NCI-H2081 treated with DMSO at 0.1 percent for 48 hours (cell line): ENCODE results near the gene SAAL1.
A peak's percentile ranks its signal among the peaks of the same experiment; 100 is the strongest.

Experiments
- DNase-seq: peaks from one replicate; lab custom pipeline; 2025; lab: John Stamatoyannopoulos, UW

SAAL1 gene

DNA sequence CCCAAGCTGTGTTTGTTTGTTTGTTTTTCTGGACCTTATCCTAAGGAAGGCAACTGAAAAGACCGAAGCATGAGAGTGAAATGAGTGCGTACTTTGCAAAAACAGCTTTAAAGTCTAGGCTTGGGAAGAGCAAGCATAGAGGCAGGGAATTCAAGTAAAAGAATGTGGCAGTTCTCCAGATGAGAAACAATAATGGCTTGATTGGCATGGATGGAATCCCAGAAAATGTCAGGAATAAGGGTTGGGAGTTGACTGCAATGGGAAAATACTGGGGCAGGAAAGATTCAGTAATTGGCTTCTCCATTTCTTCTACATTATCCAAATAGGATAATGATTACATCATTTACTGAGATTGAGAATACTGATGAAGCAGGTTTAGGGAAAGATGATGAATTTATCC lies 17.5 kb downstream of the SAAL1 start:
- DNase-seq: no peak

- no peak for DNase-seq
Measured at GRCh38 chr11:18081551-18081950, 24.3 kb downstream of the SAAL1 start.

GRCh38 chr11:18080451-18080850 lies 25.4 kb downstream of the SAAL1 start:
- DNase-seq: no peak

DNA sequence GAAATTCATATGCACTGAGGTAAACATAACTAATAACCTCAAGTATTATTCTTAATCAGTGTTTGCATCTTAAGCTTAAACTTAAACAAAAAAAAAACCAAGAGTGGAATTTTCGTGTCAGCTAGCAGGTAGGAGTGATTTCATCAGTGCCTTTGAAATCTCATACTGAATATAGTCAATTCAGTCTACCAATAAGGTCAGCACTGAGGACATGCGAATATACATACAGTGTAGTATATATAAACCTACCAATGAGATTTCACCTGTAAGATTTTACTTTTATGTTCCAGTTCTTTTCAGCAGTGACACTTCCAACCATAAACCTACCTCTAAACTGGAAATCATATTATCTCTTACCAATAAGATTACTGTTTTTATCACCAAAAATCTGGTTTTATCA lies 27.0 kb downstream of the SAAL1 start:
- no peak for DNase-seq

DNA sequence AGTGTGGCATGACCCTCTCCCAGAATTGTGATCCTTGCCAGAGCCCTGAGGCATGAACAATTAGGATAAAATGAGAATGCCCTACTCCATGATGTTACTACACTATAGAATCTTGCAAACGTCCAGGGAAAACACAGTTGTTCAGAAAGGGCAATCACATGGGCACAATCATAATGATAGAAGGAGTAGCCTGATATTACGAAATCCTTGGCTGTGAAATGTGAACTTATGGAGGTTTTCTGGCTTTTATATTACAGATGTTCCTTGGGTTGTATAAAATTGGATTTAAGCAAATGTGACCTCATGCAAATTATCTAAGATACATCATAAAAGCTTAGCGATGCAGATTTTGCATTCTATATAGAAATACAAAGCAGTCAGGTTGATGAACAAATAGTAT lies 30.4 kb downstream of the SAAL1 start:
- no peak for DNase-seq

DNA sequence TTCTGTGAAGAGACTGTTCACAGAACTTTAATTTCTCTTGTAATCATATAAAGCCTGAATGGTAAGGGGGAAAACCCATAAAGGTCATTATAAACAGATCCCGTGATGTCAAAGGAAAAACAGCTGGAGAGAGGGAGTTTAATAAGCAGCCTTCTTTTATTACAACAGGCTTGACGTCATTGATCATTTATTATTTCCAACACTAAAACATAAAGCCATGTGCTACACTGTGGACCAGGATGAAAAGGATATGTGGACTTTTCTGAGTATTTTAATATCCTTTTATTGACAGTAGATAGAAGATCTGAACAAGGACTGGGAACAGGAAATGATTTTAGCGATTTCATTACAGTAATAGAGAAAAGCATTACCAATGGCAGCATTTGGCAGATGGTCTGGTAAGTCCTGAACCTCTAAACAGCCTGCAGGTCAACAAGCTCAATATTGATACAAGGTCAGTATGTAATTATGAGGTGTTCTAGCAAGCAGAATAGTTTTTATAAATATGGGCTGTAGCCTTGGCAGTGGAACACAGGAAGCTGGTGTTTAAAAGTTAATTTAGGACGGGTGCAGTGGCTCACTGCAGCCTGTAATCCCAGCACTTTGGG lies 34.7 kb downstream of the SAAL1 start:
- DNase-seq: peak; percentile 97

- DNase-seq: no peak
Measured at GRCh38 chr11:18067372-18067771, 38.5 kb downstream of the SAAL1 start.

DNA sequence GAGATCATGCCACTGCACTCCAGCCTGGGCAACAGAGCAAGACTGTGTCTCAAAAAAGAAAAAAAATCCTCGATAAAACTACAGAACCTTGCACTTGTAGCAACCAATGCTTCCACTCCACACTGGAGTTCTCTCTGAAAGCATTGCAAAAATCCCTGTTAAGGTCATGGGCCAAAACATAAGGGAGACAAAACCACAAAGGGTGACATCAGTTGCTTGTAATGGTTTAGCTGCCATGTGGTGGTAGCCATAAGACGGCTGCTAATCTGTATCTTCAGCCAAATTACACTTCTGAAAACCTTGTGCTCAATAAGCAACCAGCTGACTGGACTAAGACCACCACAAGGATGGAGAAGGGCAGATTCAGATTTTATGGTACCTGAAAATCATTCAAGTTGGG lies 39.3 kb downstream of the SAAL1 start:
- no peak for DNase-seq

GRCh38 chr11:18065572-18065971 lies 40.3 kb downstream of the SAAL1 start:
- DNase-seq: peak; percentile 93

- peak; percentile 95 for DNase-seq
Measured at GRCh38 chr11:18064450-18065054, 41.3 kb downstream of the SAAL1 start.

- peak; percentile 91 for DNase-seq
Measured at GRCh38 chr11:18063862-18064434, 41.9 kb downstream of the SAAL1 start.

DNA sequence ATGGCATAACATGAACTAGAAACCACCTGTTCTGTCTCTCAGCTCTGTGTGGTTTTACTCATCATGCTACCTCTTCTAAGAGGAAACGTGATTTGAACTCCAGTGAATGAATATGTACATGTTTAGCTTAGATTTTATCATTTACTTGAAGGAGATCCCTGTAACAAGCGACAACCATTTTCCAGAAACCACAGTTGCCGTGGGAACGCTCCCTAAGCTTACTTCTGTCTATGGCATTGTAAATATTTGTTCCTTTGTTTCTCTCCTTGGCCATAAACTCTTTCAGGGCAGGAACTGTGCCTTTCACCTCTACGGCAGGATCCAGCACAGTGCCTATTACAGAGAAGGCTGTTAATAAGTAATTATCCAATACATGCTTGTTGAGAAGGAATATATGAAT lies 42.8 kb downstream of the SAAL1 start:
- DNase-seq: peak; percentile 12

DNA sequence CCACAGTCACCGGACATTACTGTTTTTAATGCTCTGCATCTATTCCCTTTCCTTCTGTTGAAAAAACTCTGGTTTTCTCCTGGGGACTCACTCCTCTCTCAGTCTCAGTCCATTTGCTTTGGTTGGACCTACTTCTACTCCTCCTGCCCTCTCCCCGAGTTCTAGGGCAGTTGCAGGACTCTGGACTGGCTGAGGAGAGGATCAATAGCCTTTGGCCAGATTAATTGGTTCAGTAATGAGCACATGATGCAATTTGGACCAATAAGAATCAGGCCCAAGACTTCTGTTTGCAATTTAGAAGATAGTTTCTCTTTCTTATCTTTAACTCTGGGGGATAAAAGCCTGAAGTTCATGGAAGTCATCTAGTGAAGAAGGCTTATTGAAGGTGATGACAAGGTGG lies 44.5 kb downstream of the SAAL1 start:
- no peak for DNase-seq

DNA sequence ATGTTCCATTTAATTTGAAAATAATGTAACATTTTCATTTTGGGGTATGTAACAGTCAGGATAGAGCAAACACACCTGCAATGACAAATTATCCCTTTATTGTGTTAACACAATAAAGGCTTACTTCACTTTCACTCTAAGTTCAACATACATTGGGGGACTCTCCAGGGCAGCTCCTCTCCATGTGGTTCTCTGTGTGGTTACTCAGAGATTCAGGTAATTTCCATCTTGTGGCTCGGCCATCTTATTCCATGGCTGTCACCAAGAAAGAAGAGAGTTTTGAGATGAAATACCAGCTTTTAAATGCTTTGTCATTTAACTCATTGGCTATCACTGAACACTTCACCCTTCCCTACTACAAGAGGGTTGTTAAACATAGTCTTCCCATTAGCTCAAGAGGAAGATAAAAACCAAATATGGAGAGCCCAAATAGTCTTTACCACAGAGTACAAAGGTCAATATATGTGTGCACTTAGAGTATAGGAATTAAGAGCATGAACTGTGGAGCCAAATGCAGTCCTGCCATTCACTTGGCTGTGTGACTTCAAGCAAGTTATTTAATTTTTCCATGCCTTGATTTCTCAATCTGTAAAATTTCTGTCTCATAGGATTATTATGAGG lies 49.2 kb downstream of the SAAL1 start:
- DNase-seq: no peak

DNA sequence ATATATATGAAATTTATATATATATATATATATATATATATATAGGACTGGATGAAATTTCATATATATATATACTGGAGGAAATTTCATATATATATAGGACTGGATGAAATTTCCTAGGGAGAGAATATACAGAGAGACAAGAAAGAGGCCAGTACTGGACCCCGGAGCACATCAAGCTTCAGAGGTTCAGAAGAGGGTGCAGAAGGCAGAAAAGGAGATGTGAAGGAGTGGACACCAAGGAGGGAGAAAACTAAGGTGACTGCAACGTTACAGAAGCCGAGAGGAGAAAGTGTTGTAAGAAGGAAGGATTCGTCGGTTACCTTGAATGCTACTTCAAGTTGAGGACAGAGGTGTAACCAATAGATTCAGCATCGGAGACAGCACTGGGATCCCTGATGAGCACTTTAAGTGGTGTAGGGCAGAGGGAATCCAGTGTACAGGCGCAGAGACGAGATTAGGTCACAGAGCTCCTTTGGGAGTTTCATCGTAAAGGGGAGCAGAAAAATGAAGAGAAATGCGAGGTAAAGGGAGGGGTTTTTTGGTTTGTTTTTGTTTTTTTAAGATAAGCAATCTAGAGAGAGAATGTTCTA lies 51.3 kb downstream of the SAAL1 start:
- no peak for DNase-seq

DNA sequence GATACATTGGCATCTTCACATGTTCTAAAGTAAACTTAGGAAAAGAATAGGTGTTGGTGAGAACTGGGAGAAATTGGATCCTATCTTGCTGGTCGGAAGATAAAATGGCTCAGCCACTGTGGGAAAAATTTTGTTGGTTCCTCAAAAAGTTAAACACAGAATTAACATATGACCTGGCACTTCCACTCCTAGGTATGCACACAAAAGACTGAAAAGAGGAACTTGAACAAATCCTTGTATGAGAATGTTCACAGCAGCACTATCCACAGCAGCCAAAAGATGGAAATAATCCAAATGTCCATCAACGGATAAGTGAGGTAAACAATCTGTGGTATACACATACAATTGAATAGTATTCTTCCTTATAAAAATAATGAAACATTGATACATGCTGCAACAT lies 55.0 kb downstream of the SAAL1 start:
- no peak for DNase-seq

GRCh38 chr11:18046116-18046777 lies 59.6 kb downstream of the SAAL1 start, which contains the start of gene TPH1:
TPH1 (minus strand) TSS chr11:18046269; CDS start chr11:18040762, 5,507 bp downstream.
- DNase-seq: no peak

DNA sequence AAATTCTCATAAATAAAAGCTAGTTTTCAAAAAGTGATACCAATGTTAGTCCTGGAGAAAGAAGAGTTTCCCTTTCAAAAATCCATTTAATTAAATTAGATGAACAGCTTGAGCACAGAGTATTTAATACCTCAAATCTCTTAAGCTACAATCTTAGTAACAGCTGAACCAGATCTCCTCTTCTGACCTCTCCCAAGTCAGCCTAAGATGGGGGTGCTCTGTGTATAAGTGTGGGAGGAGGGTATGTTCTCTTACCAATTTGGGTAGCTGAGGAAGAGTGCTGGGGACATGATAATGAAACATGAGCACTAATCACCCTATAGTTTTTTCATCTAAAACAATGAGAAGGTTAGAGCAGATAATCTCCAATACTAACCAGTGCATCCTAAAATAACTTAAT lies 69.4 kb downstream of the SAAL1 start:
- no peak for DNase-seq
